ENCODE data around the gene SOBP. TPM values are rescaled to one million over a fixed set of nuclear protein-coding genes. Genes with fewer than 3 reads are reported as not detected.

SOBP gene
- total and polyA plus RNA-seq, 2 donors (not counting 1 experiment from before 2014, with no cell fraction given) = 0.82 to 1.5 TPM

DNA sequence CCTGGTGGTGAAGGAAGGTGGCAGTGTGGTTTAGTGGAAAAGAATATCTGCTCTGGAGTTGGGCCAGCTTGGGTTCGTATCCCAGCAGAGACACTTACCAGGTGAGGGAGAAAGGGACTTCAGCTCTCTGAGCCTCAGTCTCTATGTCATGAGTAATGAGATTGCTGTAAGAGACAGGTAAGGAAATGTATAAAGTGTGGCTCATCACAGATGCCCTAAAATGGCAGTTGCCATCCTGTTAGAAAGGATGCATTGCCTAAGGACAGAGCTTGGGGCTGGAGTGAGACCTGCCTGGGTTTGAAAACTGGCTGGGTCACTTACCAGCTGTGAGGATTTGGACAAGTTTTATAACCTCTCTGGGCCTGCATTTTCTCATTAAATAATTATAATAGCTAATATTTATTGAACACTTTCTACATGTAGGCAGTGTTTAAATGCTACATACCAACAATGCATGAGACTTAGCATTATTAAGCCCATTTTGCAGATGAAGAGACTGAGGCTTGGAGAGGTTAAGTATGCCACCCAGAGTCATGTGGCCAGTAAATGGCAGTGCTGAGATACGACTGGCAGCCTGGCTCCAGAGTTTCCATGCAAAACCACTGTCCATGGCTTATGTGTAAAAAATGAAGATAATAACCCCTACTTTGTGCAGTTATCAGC, 157.0 kb downstream of the SOBP start:
- Histone ChIP-seq H2AFZ (ENCODE audit: insufficient read depth, low read depth, low read length, poor library complexity, severe bottlenecking) (no peak overlapping the region), H3K79me2 (ENCODE audit: control insufficient read depth, insufficient read depth, low read length) (no peaks in the 10 kb centered on the region), H3K9ac (ENCODE audit: low read length) (no peak overlapping the region), H3K4me1 (ENCODE audit: control insufficient read depth in 2 of 2, insufficient read depth in 2 of 2, low read length in 2 of 2) (peaks cover 35 to 42% of the 10 kb centered on the region in 2 donors), H4K20me1 (ENCODE audit: control insufficient read depth, insufficient read depth, low read length, poor library complexity, severe bottlenecking) (no peaks in the 10 kb centered on the region), H3K4me2 (replicated peaks; ENCODE audit: low read depth, low read length, poor library complexity, severe bottlenecking) (no peak overlapping the region), H3K4me3 (ENCODE audit: control extremely low read depth in 1 of 5, extremely low read depth in 1 of 5, insufficient read depth in 1 of 5, low read depth in 2 of 5, low read length in 4 of 5) (no peak overlapping the region), H3K9me3 (ENCODE audit: control extremely low read depth in 1 of 3, control insufficient read depth in 2 of 3, insufficient read depth in 1 of 3, low read length in 2 of 3) (no peaks in the 10 kb centered on the region), H3K27ac (ENCODE audit: low read length in 2 of 2) (no peak overlapping the region), H3K27me3 (replicated peaks in 1 of 4; ENCODE audit: control extremely low read depth in 1 of 4, control insufficient read depth in 3 of 4, insufficient read depth in 4 of 4, low read length in 3 of 4) (no peaks in the 10 kb centered on the region), H3K36me3 (replicated peaks in 1 of 2; ENCODE audit: control extremely low read depth in 1 of 2, control insufficient read depth in 1 of 2, extremely low read depth in 1 of 2, insufficient read depth in 2 of 2, low read length in 1 of 2) (no peaks in the 10 kb centered on the region)
- Mint-ChIP-seq H3K4me3 (no peak overlapping the region), H3K27ac (no peak overlapping the region), H3K27me3 (no peaks in the 10 kb centered on the region), H3K4me1 (peaks cover 44% of the 10 kb centered on the region), H3K9me3 (ENCODE audit: insufficient read depth) (peaks cover 2% of the 10 kb centered on the region)
- WGBS (ENCODE audit: insufficient coverage) = 100% methylated on average over 1 of the region's 2 CpGs
- no peak for DNase-seq
- POLR2A ChIA-PET = interaction anchor here (0.6 to 1.2 kb wide), 2 partner anchors 9 to 1434 kb away, joined by 3 read pairs; no protein-coding TSS in a partner anchor
- ATAC-seq (ENCODE audit: low read depth) = no peak
- TF ChIP-seq EZH2 (IDR thresholded peaks at IDR 0.05; ENCODE audit: borderline replicate concordance, insufficient read depth, low read depth, low read length, poor library complexity, severe bottlenecking) = no peak
- TF ChIP-seq, protein P1, sequence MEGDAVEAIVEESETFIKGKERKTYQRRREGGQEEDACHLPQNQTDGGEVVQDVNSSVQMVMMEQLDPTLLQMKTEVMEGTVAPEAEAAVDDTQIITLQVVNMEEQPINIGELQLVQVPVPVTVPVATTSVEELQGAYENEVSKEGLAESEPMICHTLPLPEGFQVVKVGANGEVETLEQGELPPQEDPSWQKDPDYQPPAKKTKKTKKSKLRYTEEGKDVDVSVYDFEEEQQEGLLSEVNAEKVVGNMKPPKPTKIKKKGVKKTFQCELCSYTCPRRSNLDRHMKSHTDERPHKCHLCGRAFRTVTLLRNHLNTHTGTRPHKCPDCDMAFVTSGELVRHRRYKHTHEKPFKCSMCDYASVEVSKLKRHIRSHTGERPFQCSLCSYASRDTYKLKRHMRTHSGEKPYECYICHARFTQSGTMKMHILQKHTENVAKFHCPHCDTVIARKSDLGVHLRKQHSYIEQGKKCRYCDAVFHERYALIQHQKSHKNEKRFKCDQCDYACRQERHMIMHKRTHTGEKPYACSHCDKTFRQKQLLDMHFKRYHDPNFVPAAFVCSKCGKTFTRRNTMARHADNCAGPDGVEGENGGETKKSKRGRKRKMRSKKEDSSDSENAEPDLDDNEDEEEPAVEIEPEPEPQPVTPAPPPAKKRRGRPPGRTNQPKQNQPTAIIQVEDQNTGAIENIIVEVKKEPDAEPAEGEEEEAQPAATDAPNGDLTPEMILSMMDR (IDR thresholded peaks at IDR 0.05) = no peak
- CTCF ChIA-PET = interaction anchor here (1.2 to 2.7 kb wide), 3 partner anchors 9 to 11 kb away, joined by 3 to 13 read pairs (median 9); no protein-coding TSS in a partner anchor
- intact Hi-C loops (cut with micrococcal nuclease) = no loop called here

- Histone ChIP-seq H4K20me1 (ENCODE audit: control insufficient read depth, insufficient read depth, low read length, poor library complexity, severe bottlenecking) (no peaks in the 10 kb centered on the region), H3K9me3 (ENCODE audit: control extremely low read depth in 1 of 3, control insufficient read depth in 2 of 3, insufficient read depth in 1 of 3, low read length in 2 of 3) (no peaks in the 10 kb centered on the region), H3K4me3 (ENCODE audit: control extremely low read depth in 1 of 5, extremely low read depth in 1 of 5, insufficient read depth in 1 of 5, low read depth in 2 of 5, low read length in 4 of 5) (no peak overlapping the region), H3K79me2 (ENCODE audit: control insufficient read depth, insufficient read depth, low read length) (no peaks in the 10 kb centered on the region), H3K4me1 (ENCODE audit: control insufficient read depth in 2 of 2, insufficient read depth in 2 of 2, low read length in 2 of 2) (peaks cover 29 to 36% of the 10 kb centered on the region in 2 donors), H3K36me3 (replicated peaks in 1 of 2; ENCODE audit: control extremely low read depth in 1 of 2, control insufficient read depth in 1 of 2, extremely low read depth in 1 of 2, insufficient read depth in 2 of 2, low read length in 1 of 2) (no peaks in the 10 kb centered on the region), H3K27me3 (replicated peaks in 1 of 4; ENCODE audit: control extremely low read depth in 1 of 4, control insufficient read depth in 3 of 4, insufficient read depth in 4 of 4, low read length in 3 of 4) (no peaks in the 10 kb centered on the region), H3K27ac (ENCODE audit: low read length in 2 of 2) (no peak overlapping the region), H3K9ac (ENCODE audit: low read length) (no peak overlapping the region), H2AFZ (ENCODE audit: insufficient read depth, low read depth, low read length, poor library complexity, severe bottlenecking) (no peak overlapping the region), H3K4me2 (replicated peaks; ENCODE audit: low read depth, low read length, poor library complexity, severe bottlenecking) (no peak overlapping the region)
- Mint-ChIP-seq H3K4me1 (peaks cover 38% of the 10 kb centered on the region), H3K27me3 (no peaks in the 10 kb centered on the region), H3K4me3 (no peak overlapping the region), H3K27ac (no peak overlapping the region), H3K9me3 (ENCODE audit: insufficient read depth) (peaks cover 5% of the 10 kb centered on the region)
- ChIA-PET POLR2A (no interaction called here), CTCF (interaction anchor here (1.2 to 2.7 kb wide), 3 partner anchors 8 to 10 kb away, joined by 3 to 13 read pairs (median 9); no protein-coding TSS in a partner anchor)
- DNase-seq (no peak), ATAC-seq (ENCODE audit: low read depth) (no peak)
- intact Hi-C loops (cut with micrococcal nuclease) = no loop called here
- 95% methylated on average over 5 of the region's 9 CpGs for WGBS (ENCODE audit: insufficient coverage)
- TF ChIP-seq EZH2 (IDR thresholded peaks at IDR 0.05; ENCODE audit: borderline replicate concordance, insufficient read depth, low read depth, low read length, poor library complexity, severe bottlenecking) = no peak
- TF ChIP-seq, protein P1 (IDR thresholded peaks at IDR 0.05) = no peak
Observed at GRCh38 chr6:107647439-107647948, 157.6 kb downstream of the SOBP start.
